HEK293 (cell line): ENCODE results near the gene PLAAT1.

Experiments used
- ZNF747 ChIP-seq: fragments of 450-650 bp; formaldehyde crosslinking; IDR thresholded peaks from 2 replicates; pipeline ENCODE4 v1.5.1; 2016; ENCODE audit warnings: missing biosample characterization, missing genetic modification characterization
- ZXDB ChIP-seq: fragments of 450-650 bp; formaldehyde crosslinking; IDR thresholded peaks from 2 replicates; pipeline ENCODE4 v1.5.1; 2016; ENCODE audit warnings: missing biosample characterization, missing genetic modification characterization
- TF ChIP-seq, protein P1 (sequence below): fragments of 450-650 bp; formaldehyde crosslinking; IDR thresholded peaks from 2 replicates; pipeline ENCODE4 v1.5.1; 2016; ENCODE audit warnings: missing biosample characterization, missing genetic modification characterization

GRCh38 chr3:193237030-193237429 is 4.0 kb upstream of the PLAAT1 start:
- TF ChIP-seq, protein P1, sequence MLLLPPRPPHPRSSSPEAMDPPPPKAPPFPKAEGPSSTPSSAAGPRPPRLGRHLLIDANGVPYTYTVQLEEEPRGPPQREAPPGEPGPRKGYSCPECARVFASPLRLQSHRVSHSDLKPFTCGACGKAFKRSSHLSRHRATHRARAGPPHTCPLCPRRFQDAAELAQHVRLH: no peak
- no peak for TF ChIP-seq ZXDB
- no peak for TF ChIP-seq ZNF747
